K562 (cell line): ENCODE results near the gene CXCL13. TPM values are rescaled to one million over a fixed set of nuclear protein-coding genes. Genes with fewer than 3 reads are reported as not detected.

Source experiments
- DACH1 ChIP-seq: fragments of 450-650 bp; IDR thresholded peaks from 2 replicates; pipeline ENCODE4 v1.6.1; 2018; ENCODE audit not compliant: partially characterized antibody
- MCM5 ChIP-seq: fragments of 450-650 bp; IDR thresholded peaks from 2 replicates; pipeline ENCODE4 v1.6.1; 2016; ENCODE audit warnings: low read depth
- MTF1 ChIP-seq: fragments of 250-450 bp; sonication (Bioruptor Pico); IDR thresholded peaks from 2 replicates; pipeline ENCODE4 v1.9.0; 2021; ENCODE audit warnings: moderate library complexity, mild to moderate bottlenecking, inconsistent platforms, borderline replicate concordance
- PHTF2 ChIP-seq: fragments of 250-450 bp; sonication (Bioruptor Pico); IDR thresholded peaks from 2 replicates; pipeline ENCODE4 v1.5.0; 2021; ENCODE audit warnings: mild to moderate bottlenecking
- SMARCE1 ChIP-seq: fragments of 450-650 bp; IDR thresholded peaks from 2 replicates; pipeline ENCODE4 v1.7.1; 2016; ENCODE audit warnings: mild to moderate bottlenecking
- TCF7L2 ChIP-seq: fragments of 150-350 bp; IDR thresholded peaks from 2 replicates; pipeline ENCODE4 v1.6.1; 2016; ENCODE audit warnings: low read depth, mild to moderate bottlenecking, low read length, moderate library complexity
- USF2 ChIP-seq: sonication (generic); formaldehyde crosslinking; IDR thresholded peaks from 2 replicates; pipeline ENCODE4 v1.5.0; 2020; ENCODE audit warnings: missing genetic modification reagents
- XRCC4 ChIP-seq: IDR thresholded peaks from one replicate; pipeline ENCODE4 v1.6.1; 2011; ENCODE audit not compliant: insufficient read depth, insufficient read length; ENCODE audit errors: extremely low read depth
- polyA plus RNA-seq, 8 experiments: library from polyadenylated mRNA; depleted of rRNA in 4 of 8; stranded (reverse) in 5 of 8; unstranded in 3 of 8; fragments of >200 nt; fragmentation: Nextera tagmentation in 2 of 8; fragmentation: Illumina TruSeq in 1 of 8; extraction: Ambion mirVana in 2 of 8; extraction: Trizol in 1 of 8; gene quantifications; 2 replicates each; pipeline versions ENCODE4 v1.2.1 to v1.2.3, GENCODE V29; 2011 to 2014; ENCODE audit warnings: inconsistent platforms in 1 of 8, missing spikeins in 1 of 8
- total RNA-seq, 7 experiments: library from RNA; depleted of rRNA in 6 of 7; stranded (reverse); fragments of >200 nt in 6 of 7; fragmentation: Illumina TruSeq in 2 of 7; extraction: Trizol in 2 of 7; gene quantifications; 2 replicates each; pipeline versions ENCODE4 v1.2.1 to v1.2.3, GENCODE V29; 2011 to 2021; ENCODE audit warnings: low replicate concordance in 1 of 7
- TF ChIP-seq, protein P1 (sequence below), 2 experiments: fragments of 150-350 bp in 1 of 2; IDR thresholded peaks; 2 replicates each; pipeline ENCODE4 v1.6.1; 2012 to 2016; ENCODE audit warnings: low read depth in 2 of 2, low read length in 2 of 2, mild to moderate bottlenecking in 1 of 2, moderate library complexity in 1 of 2

CXCL13 gene
- total and polyA plus RNA-seq, 9 of the 15 experiments (the other 6 are each of a cell fraction or from before 2014, with no cell fraction given): not detected

DNA sequence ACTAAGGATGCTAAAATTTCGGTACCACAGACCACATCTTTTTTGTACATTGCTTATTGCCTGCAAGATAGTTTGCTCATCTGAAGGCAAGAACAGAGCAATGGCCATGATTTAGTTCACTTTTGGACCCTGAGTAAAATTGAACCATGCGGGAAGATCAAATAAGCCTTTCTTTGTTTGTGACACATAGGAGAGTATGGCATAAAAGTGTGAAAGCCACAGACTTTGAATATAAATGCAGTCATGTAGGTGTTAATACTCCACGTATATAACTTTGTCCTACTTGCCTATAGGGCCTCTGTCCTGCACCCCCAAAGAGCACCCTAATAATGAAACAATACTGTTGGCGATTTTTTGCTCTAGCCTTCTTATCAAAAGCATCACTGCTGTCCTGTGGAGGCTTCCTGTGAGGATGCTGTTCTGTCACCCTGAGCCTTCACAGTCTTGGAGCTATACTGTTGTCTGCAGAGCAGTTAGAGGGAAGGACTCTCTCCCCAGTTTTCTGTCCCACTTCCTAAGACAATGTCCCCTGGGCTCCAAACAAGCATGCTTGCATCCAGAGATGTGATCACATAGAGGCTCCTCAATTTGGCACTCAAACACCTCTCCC is 10.2 kb upstream of the CXCL13 start (continued):
- TF ChIP-seq, protein P1, sequence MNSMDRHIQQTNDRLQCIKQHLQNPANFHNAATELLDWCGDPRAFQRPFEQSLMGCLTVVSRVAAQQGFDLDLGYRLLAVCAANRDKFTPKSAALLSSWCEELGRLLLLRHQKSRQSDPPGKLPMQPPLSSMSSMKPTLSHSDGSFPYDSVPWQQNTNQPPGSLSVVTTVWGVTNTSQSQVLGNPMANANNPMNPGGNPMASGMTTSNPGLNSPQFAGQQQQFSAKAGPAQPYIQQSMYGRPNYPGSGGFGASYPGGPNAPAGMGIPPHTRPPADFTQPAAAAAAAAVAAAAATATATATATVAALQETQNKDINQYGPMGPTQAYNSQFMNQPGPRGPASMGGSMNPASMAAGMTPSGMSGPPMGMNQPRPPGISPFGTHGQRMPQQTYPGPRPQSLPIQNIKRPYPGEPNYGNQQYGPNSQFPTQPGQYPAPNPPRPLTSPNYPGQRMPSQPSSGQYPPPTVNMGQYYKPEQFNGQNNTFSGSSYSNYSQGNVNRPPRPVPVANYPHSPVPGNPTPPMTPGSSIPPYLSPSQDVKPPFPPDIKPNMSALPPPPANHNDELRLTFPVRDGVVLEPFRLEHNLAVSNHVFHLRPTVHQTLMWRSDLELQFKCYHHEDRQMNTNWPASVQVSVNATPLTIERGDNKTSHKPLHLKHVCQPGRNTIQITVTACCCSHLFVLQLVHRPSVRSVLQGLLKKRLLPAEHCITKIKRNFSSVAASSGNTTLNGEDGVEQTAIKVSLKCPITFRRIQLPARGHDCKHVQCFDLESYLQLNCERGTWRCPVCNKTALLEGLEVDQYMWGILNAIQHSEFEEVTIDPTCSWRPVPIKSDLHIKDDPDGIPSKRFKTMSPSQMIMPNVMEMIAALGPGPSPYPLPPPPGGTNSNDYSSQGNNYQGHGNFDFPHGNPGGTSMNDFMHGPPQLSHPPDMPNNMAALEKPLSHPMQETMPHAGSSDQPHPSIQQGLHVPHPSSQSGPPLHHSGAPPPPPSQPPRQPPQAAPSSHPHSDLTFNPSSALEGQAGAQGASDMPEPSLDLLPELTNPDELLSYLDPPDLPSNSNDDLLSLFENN (IDR thresholded peaks at IDR 0.05; ENCODE audit: low read depth in 2 of 2, low read length in 2 of 2): no peak
- TF ChIP-seq MTF1 (CRISPR knock-in tag) (no peak), DACH1 (no peak), MCM5 (no peak), USF2 (no peak), SMARCE1 (no peak), TCF7L2 (no peak), PHTF2 (CRISPR knock-in tag) (no peak), XRCC4 (no peak)
